NCI-H2196 treated with DMSO at 0.1 percent for 48 hours (cell line): Measurements from ENCODE around the gene TPCN2.

Experiments used
- DNase-seq: peaks from one replicate; lab custom pipeline; 2025; ENCODE audit not compliant: unreplicated experiment; lab: John Stamatoyannopoulos, UW

The TPCN2 gene

GRCh38 chr11:69055598-69056516, 7.1 kb downstream of the TPCN2 start:
- no peak for DNase-seq

- DNase-seq: no peak
Observed at GRCh38 chr11:69057236-69057635, 8.5 kb downstream of the TPCN2 start.

GRCh38 chr11:69057801-69058200, 9.1 kb downstream of the TPCN2 start:
- DNase-seq: no peak

- DNase-seq: no peak
Observed at GRCh38 chr11:69058511-69059270, 10.0 kb downstream of the TPCN2 start.

GRCh38 chr11:69059429-69059828, 10.7 kb downstream of the TPCN2 start:
- no peak for DNase-seq

GRCh38 chr11:69059985-69060384, 11.3 kb downstream of the TPCN2 start:
- DNase-seq: no peak

- no peak for DNase-seq
Observed at GRCh38 chr11:69060806-69061712, 12.3 kb downstream of the TPCN2 start.

GRCh38 chr11:69061713-69062053, 13.0 kb downstream of the TPCN2 start:
- no peak for DNase-seq

- no peak for DNase-seq
Observed at GRCh38 chr11:69062169-69062855, 13.6 kb downstream of the TPCN2 start.

- DNase-seq: no peak
Observed at GRCh38 chr11:69062873-69063651, 14.3 kb downstream of the TPCN2 start.

GRCh38 chr11:69063652-69064260, 15.0 kb downstream of the TPCN2 start:
- DNase-seq: no peak

- no peak for DNase-seq
Observed at GRCh38 chr11:69064394-69064957, 15.7 kb downstream of the TPCN2 start.

GRCh38 chr11:69065147-69065710, 16.5 kb downstream of the TPCN2 start:
- DNase-seq: no peak

GRCh38 chr11:69066122-69067112, 17.7 kb downstream of the TPCN2 start:
- no peak for DNase-seq

GRCh38 chr11:69067200-69067599, 18.5 kb downstream of the TPCN2 start:
- DNase-seq: no peak

- DNase-seq: no peak
Observed at GRCh38 chr11:69071086-69071800, 22.5 kb downstream of the TPCN2 start.

GRCh38 chr11:69071956-69072355, 23.2 kb downstream of the TPCN2 start:
- no peak for DNase-seq
